Activated CD8-positive, alpha-beta T cell treated with anti-CD3 and anti-CD28 coated beads for 36 hours (primary cell): Measurements from ENCODE around the gene ENDOU. TPM values are rescaled to one million over a fixed set of nuclear protein-coding genes. Genes with fewer than 3 reads are reported as not detected.

Experiments used
- ATAC-seq: fragments of 200-7000 bp; cut with Tn5 transposase; one replicate; pipeline ENCODE4 v1.10.0; 2021; ENCODE audit warnings: mild to moderate bottlenecking, moderate library complexity
- CTCF ChIA-PET: fragments of 350-600 bp; sonication (Branson Sonifier 250); formaldehyde crosslinking; loops from one replicate; lab custom pipeline; 2021; ENCODE audit warnings: antibody characterized with exemption; lab: Charles Lee
- POLR2A ChIA-PET: fragments of 350-600 bp; sonication (Branson Sonifier 250); formaldehyde crosslinking; loops from one replicate; lab custom pipeline; 2021; ENCODE audit warnings: antibody characterized with exemption; lab: Charles Lee
- DNase-seq: peaks from one replicate; pipeline ENCODE4 v3.0.0-alpha.2; 2020
- H3K27ac Mint-ChIP-seq: one replicate; pipeline ENCODE4 v1.8.0; 2021; ENCODE audit warnings: mild to moderate bottlenecking, mixed read lengths
- H3K27me3 Mint-ChIP-seq: one replicate; pipeline ENCODE4 v1.8.0; 2021; ENCODE audit warnings: mixed read lengths
- H3K36me3 Mint-ChIP-seq: one replicate; pipeline ENCODE4 v1.8.0; 2021; ENCODE audit warnings: low read depth, mixed read lengths
- H3K4me1 Mint-ChIP-seq: one replicate; pipeline ENCODE4 v1.8.0; 2021; ENCODE audit warnings: low read depth, mixed read lengths
- H3K4me3 Mint-ChIP-seq: one replicate; pipeline ENCODE4 v1.8.0; 2021; ENCODE audit warnings: mild to moderate bottlenecking, moderate library complexity, mixed read lengths
- H3K9me3 Mint-ChIP-seq: one replicate; pipeline ENCODE4 v1.8.0; 2021; ENCODE audit warnings: mixed read lengths
- intact Hi-C: fragments of 100-400 bp; cut with micrococcal nuclease; formaldehyde crosslinking; loops from one replicate; pipeline ENCODE4 v1.10.0; 2022
- total RNA-seq, 2 experiments: library from RNA; stranded (reverse); gene quantifications; one replicate each; pipeline ENCODE4 v1.2.3, GENCODE V29; 2021
- TF ChIP-seq, protein P1 (sequence below): fragments of 200-600 bp; IDR thresholded peaks from one replicate; pipeline ENCODE4 v1.8.0; 2022; ENCODE audit warnings: antibody characterized with exemption, mild to moderate bottlenecking

Gene ENDOU
- total RNA-seq, 2 experiments from 2014 or later: not detected

GRCh38 chr12:47751561-47751960 is 26.3 kb upstream of the ENDOU start:
- peaks cover 19% of the 10 kb centered on the region for H3K4me1 Mint-ChIP-seq
- no peaks in the 10 kb centered on the region for H3K36me3 Mint-ChIP-seq
- H3K9me3 Mint-ChIP-seq: no peaks in the 10 kb centered on the region
- TF ChIP-seq, protein P1, sequence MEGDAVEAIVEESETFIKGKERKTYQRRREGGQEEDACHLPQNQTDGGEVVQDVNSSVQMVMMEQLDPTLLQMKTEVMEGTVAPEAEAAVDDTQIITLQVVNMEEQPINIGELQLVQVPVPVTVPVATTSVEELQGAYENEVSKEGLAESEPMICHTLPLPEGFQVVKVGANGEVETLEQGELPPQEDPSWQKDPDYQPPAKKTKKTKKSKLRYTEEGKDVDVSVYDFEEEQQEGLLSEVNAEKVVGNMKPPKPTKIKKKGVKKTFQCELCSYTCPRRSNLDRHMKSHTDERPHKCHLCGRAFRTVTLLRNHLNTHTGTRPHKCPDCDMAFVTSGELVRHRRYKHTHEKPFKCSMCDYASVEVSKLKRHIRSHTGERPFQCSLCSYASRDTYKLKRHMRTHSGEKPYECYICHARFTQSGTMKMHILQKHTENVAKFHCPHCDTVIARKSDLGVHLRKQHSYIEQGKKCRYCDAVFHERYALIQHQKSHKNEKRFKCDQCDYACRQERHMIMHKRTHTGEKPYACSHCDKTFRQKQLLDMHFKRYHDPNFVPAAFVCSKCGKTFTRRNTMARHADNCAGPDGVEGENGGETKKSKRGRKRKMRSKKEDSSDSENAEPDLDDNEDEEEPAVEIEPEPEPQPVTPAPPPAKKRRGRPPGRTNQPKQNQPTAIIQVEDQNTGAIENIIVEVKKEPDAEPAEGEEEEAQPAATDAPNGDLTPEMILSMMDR: no peak
- H3K4me3 Mint-ChIP-seq: no peak overlapping the region
- no peak for ATAC-seq
- ChIA-PET CTCF (interaction anchor here (0.8 to 14.5 kb wide), 4 partner anchors 11 to 36 kb away, joined by 3 to 685 read pairs (median 180); partner anchors contain the start of gene SLC48A1), POLR2A (no interaction called here)
- intact Hi-C loops: no loop called here
- no peak overlapping the region for H3K27ac Mint-ChIP-seq
- no peak for DNase-seq
- no peaks in the 10 kb centered on the region for H3K27me3 Mint-ChIP-seq

GRCh38 chr12:47750916-47751470 is 25.7 kb upstream of the ENDOU start:
- H3K9me3 Mint-ChIP-seq: no peaks in the 10 kb centered on the region
- ChIA-PET POLR2A (no interaction called here), CTCF (interaction anchor here (12.5 to 14.5 kb wide), 2 partner anchors 11 to 23 kb away, joined by 355 to 685 read pairs; partner anchors contain the start of gene SLC48A1)
- intact Hi-C loops: no loop called here
- peaks cover 14% of the 10 kb centered on the region for H3K4me1 Mint-ChIP-seq
- DNase-seq: no peak
- no peak for ATAC-seq
- H3K4me3 Mint-ChIP-seq: no peak overlapping the region
- no peak overlapping the region for H3K27ac Mint-ChIP-seq
- TF ChIP-seq, protein P1: no peak
- H3K36me3 Mint-ChIP-seq: no peaks in the 10 kb centered on the region
- H3K27me3 Mint-ChIP-seq: no peaks in the 10 kb centered on the region

DNA sequence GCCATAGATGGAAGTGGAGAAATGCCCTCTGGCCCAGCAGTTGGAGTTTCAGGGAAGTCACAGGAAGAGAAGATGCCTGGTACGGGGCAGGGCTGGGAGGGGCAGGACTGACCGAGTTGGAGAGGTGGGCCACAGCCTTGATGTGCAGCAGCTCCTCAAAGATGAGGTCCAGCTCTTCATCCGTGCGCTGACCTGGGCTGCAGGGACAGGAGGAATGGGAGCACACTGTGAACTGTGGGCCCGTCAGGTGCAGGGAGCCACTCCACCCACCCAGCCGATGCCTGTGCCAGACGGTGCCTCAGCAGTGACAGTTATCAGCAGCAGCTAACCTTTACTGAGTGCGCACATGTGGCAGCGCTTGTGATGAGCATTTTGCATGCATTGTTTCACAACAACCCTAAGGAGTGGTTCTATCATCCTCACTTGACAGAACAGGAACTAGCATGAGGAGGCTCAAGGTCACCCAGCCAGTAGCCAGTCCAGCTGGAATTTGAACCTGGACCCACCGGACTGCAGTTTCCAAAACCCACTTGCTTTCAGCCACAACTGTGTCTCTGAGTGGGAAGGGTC is 25.0 kb upstream of the ENDOU start:
- H3K4me1 Mint-ChIP-seq: peaks cover 7% of the 10 kb centered on the region
- no peak overlapping the region for H3K27ac Mint-ChIP-seq
- DNase-seq (no peak), ATAC-seq (no peak)
- no peaks in the 10 kb centered on the region for H3K36me3 Mint-ChIP-seq
- no peak overlapping the region for H3K4me3 Mint-ChIP-seq
- POLR2A ChIA-PET: interaction anchor here (0.9 kb wide), 1 partner anchor 174 kb away, joined by 3 read pairs; no protein-coding TSS in a partner anchor
- TF ChIP-seq, protein P1: no peak
- CTCF ChIA-PET: interaction anchor here (12.5 to 14.5 kb wide), 2 partner anchors 10 to 24 kb away, joined by 355 to 685 read pairs; partner anchors contain the start of gene SLC48A1
- H3K9me3 Mint-ChIP-seq: no peaks in the 10 kb centered on the region
- no peaks in the 10 kb centered on the region for H3K27me3 Mint-ChIP-seq
- intact Hi-C loops: no loop called here

DNA sequence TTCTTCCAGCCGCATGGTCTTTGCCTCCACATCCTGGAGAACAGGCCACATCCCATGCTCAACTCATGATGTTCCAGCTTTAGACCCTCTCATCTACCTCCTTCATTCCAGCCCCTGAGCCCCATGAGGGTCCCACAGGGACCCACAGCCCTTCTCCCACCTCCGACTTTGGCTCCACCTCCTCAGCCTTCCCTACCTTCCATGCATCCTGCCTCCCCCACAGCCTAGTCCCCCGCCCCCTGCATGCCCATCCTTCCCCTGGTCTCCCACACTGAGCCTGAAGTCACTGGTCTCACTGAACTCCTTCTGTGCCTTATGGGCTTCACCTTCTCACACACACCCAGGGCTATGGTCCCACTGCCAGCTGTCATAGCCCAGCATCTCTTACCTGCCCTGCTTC is 23.6 kb upstream of the ENDOU start:
- ATAC-seq (no peak), DNase-seq (no peak)
- POLR2A ChIA-PET: no interaction called here
- no peaks in the 10 kb centered on the region for H3K36me3 Mint-ChIP-seq
- H3K27ac Mint-ChIP-seq: no peak overlapping the region
- no peaks in the 10 kb centered on the region for H3K27me3 Mint-ChIP-seq
- H3K9me3 Mint-ChIP-seq: no peaks in the 10 kb centered on the region
- CTCF ChIA-PET: interaction anchor here (1.6 to 12.5 kb wide), 3 partner anchors 10 to 89 kb away, joined by 3 to 685 read pairs (median 10); partner anchors contain the start of genes RAPGEF3 and SLC48A1
- TF ChIP-seq, protein P1: no peak
- intact Hi-C loops: no loop called here
- H3K4me1 Mint-ChIP-seq: no peaks in the 10 kb centered on the region
- H3K4me3 Mint-ChIP-seq: no peak overlapping the region

GRCh38 chr12:47748507-47748828 is 23.2 kb upstream of the ENDOU start:
- H3K27me3 Mint-ChIP-seq: no peaks in the 10 kb centered on the region
- CTCF ChIA-PET: interaction anchor here (1.6 to 12.5 kb wide), 3 partner anchors 10 to 90 kb away, joined by 3 to 685 read pairs (median 10); partner anchors contain the start of genes RAPGEF3 and SLC48A1
- TF ChIP-seq, protein P1: no peak
- intact Hi-C loops: no loop called here
- no peaks in the 10 kb centered on the region for H3K36me3 Mint-ChIP-seq
- POLR2A ChIA-PET: no interaction called here
- no peaks in the 10 kb centered on the region for H3K9me3 Mint-ChIP-seq
- ATAC-seq: no peak
- no peaks in the 10 kb centered on the region for H3K4me1 Mint-ChIP-seq
- H3K27ac Mint-ChIP-seq: no peak overlapping the region
- H3K4me3 Mint-ChIP-seq: no peak overlapping the region
- DNase-seq: no peak
